Measurements from ENCODE around the gene PIAS4. TPM values are rescaled to one million over a fixed set of nuclear protein-coding genes. Genes with fewer than 3 reads are reported as not detected.

PIAS4 gene
- total and polyA plus RNA-seq, 9 of the 15 experiments (the other 6 are each of a cell fraction or from before 2014, with no cell fraction given), result 0.27 to 34.9 (median 14.4) TPM

DNA sequence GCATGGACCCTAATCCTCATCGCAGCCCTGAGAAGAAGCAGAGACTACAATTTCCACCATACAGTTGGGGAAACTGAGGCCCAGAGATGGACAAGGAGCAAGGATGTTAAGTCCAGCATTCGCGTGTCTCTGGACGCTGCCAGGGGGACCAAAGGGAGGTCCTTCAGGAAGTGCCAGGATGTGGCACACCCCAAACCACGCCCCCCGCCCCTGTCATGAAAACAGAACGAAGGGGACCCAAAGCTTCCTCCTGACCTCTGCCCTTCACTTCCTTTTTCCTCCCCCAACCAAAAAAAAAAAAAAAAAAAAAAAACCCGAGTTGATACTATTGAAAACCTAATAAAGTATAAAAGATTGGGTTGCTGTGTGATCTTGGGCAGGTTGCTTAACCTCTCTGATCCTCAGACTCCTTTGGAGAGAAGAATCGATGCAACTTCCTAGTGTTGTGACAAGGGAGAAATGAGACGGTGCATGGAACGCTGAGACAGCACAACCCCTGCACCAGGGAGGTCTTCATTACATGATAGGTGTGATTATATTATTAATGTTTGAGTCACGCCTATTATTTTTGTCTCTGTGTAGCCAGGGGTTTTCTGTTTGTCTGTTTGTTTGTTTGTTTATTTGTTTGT lies 61.9 kb downstream of the PIAS4 start (continued):
- TF ChIP-seq ARID3A (IDR thresholded peaks at IDR 0.05; ENCODE audit: borderline replicate concordance, low read depth, low read length) (0 out of 2 replicates have a peak, but pooled peaks have one; percentile 16), RCOR1 (IDR thresholded peaks at IDR 0.05; ENCODE audit: borderline replicate concordance in 1 of 2, low read depth in 2 of 2, low read length in 2 of 2) (peak in 1 of 2 experiments; percentile 89; a peak in 2 of 4 replicates), ZFX (CRISPR knock-in tag; IDR thresholded peaks at IDR 0.05) (0 out of 2 replicates have a peak, but pooled peaks have one; percentile 20), CBX3 (IDR thresholded peaks at IDR 0.05; ENCODE audit: borderline replicate concordance in 1 of 2, low read length in 2 of 2) (0 out of 3 replicates have a peak, but pooled peaks of 1 of the 2 experiments have one; percentile 57)
- TF ChIP-seq, protein P1, sequence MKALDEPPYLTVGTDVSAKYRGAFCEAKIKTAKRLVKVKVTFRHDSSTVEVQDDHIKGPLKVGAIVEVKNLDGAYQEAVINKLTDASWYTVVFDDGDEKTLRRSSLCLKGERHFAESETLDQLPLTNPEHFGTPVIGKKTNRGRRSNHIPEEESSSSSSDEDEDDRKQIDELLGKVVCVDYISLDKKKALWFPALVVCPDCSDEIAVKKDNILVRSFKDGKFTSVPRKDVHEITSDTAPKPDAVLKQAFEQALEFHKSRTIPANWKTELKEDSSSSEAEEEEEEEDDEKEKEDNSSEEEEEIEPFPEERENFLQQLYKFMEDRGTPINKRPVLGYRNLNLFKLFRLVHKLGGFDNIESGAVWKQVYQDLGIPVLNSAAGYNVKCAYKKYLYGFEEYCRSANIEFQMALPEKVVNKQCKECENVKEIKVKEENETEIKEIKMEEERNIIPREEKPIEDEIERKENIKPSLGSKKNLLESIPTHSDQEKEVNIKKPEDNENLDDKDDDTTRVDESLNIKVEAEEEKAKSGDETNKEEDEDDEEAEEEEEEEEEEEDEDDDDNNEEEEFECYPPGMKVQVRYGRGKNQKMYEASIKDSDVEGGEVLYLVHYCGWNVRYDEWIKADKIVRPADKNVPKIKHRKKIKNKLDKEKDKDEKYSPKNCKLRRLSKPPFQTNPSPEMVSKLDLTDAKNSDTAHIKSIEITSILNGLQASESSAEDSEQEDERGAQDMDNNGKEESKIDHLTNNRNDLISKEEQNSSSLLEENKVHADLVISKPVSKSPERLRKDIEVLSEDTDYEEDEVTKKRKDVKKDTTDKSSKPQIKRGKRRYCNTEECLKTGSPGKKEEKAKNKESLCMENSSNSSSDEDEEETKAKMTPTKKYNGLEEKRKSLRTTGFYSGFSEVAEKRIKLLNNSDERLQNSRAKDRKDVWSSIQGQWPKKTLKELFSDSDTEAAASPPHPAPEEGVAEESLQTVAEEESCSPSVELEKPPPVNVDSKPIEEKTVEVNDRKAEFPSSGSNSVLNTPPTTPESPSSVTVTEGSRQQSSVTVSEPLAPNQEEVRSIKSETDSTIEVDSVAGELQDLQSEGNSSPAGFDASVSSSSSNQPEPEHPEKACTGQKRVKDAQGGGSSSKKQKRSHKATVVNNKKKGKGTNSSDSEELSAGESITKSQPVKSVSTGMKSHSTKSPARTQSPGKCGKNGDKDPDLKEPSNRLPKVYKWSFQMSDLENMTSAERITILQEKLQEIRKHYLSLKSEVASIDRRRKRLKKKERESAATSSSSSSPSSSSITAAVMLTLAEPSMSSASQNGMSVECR (CRISPR knock-in tag; IDR thresholded peaks at IDR 0.05), result 0 out of 2 replicates have a peak, but pooled peaks have one; percentile 22
